Subcutaneous adipose tissue (tissue), 4 donors: Measurements from ENCODE around the gene RAP1GAP2. TPM values are rescaled to one million over a fixed set of nuclear protein-coding genes. Genes with fewer than 3 reads are reported as not detected.

Experiments used
- total RNA-seq, 4 donors: library from RNA; depleted of rRNA; stranded (reverse); fragments of >200 nt; gene quantifications; one replicate each; pipeline ENCODE4 v1.1.0, GENCODE V29; 2016
- TF ChIP-seq, protein P1 (sequence below): fragments of 450-650 bp; IDR thresholded peaks from one replicate; pipeline ENCODE4 v1.5.1; 2016; ENCODE audit warnings: low read depth, mild to moderate bottlenecking, control low read depth, antibody characterized with exemption, moderate library complexity

The RAP1GAP2 gene
- total RNA-seq, 4 donors from 2014 or later: 1.9 to 6.1 (median 3.4) TPM

DNA sequence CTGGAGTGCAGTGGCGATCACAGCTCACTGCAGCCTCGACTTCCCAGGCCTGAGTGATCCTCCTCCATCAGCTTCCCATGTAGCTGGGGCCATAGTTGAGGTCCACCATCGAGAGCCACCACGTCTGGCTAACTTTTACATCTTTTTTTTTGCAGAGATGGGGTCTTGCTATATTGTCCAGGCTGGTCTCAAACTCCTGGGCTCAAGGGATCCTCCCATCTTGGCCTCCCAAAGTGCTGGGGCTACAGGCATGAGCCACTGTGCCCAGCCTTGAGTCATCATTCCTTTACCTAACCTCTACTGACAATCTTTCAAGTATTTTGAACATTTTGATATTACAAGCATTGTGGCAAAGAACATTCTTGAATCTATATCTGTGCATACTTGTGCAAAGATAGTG lies 37.4 kb upstream of the RAP1GAP2 start:
- TF ChIP-seq, protein P1, sequence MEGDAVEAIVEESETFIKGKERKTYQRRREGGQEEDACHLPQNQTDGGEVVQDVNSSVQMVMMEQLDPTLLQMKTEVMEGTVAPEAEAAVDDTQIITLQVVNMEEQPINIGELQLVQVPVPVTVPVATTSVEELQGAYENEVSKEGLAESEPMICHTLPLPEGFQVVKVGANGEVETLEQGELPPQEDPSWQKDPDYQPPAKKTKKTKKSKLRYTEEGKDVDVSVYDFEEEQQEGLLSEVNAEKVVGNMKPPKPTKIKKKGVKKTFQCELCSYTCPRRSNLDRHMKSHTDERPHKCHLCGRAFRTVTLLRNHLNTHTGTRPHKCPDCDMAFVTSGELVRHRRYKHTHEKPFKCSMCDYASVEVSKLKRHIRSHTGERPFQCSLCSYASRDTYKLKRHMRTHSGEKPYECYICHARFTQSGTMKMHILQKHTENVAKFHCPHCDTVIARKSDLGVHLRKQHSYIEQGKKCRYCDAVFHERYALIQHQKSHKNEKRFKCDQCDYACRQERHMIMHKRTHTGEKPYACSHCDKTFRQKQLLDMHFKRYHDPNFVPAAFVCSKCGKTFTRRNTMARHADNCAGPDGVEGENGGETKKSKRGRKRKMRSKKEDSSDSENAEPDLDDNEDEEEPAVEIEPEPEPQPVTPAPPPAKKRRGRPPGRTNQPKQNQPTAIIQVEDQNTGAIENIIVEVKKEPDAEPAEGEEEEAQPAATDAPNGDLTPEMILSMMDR: no peak

DNA sequence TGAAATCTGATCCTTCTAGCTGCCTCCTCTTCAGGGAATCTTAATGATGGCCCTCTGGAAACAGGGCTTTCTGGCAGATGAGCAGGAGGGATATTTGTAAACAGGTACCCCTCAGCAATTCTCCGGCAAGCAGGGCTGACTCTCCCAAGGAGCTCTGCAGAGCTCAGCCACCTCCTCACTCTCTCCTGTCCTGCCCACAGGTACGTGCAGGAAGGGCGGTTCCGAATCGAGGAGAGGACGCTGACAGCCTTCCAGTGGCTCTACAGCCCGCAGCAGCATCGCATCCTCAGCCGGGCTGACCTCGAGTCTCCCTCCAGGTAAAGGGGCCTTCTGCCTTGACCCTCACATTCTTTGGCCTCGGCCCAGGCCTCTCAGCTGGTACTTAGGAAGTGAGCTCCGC lies 26.1 kb upstream of the RAP1GAP2 start:
- TF ChIP-seq, protein P1: no peak

DNA sequence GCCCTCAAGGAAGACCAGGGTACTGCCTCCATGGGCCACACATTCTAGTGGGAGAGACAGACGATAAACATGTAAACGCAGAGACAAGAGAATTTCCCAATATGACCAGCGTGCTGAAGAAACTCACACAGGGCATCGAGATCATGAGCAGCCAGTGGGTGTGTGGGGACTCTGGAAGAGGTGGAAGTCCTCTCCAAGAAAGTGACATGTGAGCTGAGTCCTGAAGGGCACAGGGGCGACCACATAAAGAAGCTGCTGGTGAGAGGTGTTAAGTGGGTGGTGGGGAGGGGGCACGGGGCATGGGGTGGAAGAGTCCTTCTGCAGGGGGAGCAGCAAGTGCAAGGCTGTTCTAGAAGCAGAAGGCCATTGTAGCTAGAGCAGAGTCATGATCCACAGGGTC lies 21.0 kb upstream of the RAP1GAP2 start:
- TF ChIP-seq, protein P1: no peak

DNA sequence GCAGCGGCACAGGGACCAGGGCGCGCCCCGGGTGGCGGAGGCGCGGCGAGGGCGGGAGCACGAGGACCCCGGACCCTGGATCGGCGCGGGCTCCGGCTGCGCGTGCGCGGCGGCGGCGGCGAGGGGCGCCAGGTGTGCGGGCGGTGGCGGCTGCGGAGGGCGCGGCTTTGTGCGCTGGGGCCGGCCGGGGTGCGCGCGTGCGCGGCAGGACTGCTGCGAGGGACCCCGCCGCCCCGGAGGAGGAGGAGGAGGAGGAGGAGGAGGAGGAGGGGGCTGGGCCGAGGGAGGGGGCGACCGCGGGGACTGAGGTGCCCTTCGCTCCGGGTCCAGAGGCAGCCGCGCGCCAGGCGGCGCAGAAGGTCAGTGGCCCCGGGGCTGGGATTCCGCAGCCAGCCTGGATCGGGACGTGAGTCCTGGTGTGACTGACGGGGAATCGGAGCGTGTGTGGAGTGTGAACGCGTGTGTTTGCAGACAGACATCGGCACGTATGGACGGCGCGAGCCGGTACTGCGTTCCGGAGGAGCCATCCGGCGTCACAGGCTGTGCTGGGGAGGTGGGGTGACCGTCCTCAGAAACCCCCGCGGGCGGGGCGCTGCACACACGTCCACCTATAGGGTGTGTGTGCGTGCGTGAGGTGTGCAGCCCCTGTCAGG lies 19.5 kb upstream of the RAP1GAP2 start:
- TF ChIP-seq, protein P1: no peak

DNA sequence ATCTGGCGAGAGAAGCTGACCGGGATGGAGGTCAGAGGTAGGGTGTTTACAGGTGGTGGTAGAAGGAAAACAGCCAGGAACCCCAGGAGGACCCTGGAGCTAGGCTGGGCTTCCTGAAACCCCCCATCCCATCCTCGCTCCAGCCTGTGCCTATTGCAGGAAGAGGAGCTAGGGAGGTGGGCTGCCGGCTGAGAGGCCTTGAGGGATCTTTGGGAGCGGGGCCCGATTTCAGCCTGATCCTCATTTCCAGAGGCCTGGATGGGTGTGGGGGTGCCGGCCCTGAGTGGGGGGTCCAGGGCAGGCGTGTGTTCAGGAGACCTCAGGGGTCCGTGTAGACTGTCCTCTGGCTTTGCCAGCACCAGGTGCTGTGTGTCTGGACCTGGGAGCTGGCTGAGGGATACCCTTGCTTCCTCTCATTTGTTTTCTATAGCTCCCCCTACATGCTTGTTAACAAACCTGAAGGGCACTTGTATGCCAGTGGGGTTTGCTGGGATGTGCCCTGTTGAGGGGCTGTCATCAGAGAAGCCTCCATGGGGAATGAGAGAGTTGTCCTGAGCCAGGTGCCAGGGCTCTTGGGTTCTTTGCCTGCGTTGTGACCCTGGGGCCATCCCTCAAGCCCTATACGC lies 18.9 kb upstream of the RAP1GAP2 start:
- TF ChIP-seq, protein P1: no peak

DNA sequence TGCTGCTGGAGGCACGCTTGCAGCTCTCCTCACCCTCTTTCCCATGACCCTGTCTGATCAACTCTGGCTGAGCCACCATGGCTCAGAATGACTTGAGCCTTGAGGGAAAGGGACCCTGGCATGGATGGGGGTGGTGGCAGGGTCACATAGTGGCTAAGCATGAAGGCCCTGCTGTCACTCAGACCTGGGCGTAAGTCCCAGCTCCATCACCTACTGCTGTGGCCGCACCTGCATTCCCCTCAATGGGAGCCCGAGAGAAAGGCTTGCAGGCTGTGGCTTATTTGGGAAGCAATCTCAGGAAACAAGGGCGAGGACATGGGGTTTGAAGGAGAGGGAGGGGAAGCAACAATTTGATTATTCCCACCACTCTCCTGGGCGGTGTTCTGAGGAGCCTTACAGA lies 17.7 kb upstream of the RAP1GAP2 start:
- TF ChIP-seq, protein P1: no peak

DNA sequence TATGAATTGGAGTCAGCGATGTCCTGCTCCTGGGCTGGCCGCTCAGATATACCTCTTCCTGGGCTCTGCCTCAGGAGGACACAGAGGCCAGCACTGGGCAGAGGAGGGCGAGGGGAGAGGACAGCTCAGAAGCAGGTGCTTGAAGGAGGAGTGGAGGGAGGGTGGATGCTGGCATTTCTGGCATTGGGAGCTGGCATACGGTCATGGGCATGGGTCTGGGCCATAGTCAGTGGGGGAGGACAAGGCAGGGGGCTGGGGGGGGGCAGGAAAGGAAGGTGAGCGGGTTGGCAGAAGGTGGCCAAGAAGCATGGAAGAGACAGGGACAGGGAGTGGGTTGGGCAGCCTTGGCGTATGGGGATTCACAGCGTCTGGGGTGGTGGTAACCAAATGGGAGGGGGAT lies 16.7 kb upstream of the RAP1GAP2 start:
- TF ChIP-seq, protein P1: no peak
